AG04450 (cell line): Measurements from ENCODE around the gene SPAG5. TPM values are rescaled to one million over a fixed set of nuclear protein-coding genes. Genes with fewer than 3 reads are reported as not detected.

Experiments used
- CTCF ChIA-PET: fragments of 300-600, 350-600 bp; formaldehyde crosslinking; extraction: SDS; loops from one replicate; lab custom pipeline; 2022; ENCODE audit warnings: antibody characterized with exemption, inconsistent platforms; lab: Charles Lee
- POLR2A ChIA-PET: fragments of 350-600 bp; formaldehyde crosslinking; extraction: SDS; loops from one replicate; lab custom pipeline; 2021; ENCODE audit warnings: antibody characterized with exemption, inconsistent platforms; lab: Yijun Ruan, JAX
- DNase-seq: peaks from one replicate; pipeline ENCODE4 v3.0.0-alpha.2; 2011; ENCODE audit warnings: low read depth, low spot score
- H3K27ac ChIP-seq: one replicate; pipeline ENCODE4 v1.5.1; 2012; ENCODE audit warnings: low read depth, low read length, control low read depth
- H3K27me3 ChIP-seq: one replicate; pipeline ENCODE4 v1.6.0; 2012; ENCODE audit warnings: low read length; ENCODE audit not compliant: control insufficient read depth, insufficient read depth
- H3K4me3 ChIP-seq: 2 replicates; pipeline ENCODE4 v1.5.1; 2011; ENCODE audit warnings: mild to moderate bottlenecking, low read depth, low read length, control low read depth
- H3K9me3 ChIP-seq: 2 replicates; pipeline ENCODE4 v1.5.1; 2012; ENCODE audit warnings: low read length; ENCODE audit not compliant: control insufficient read depth, insufficient read depth
- polyA plus RNA-seq: library from polyadenylated mRNA; depleted of rRNA; stranded (reverse); fragments of >200 nt; gene quantifications from 2 replicates; pipeline ENCODE4 v1.2.3, GENCODE V29; 2011
- TF ChIP-seq, protein P1 (sequence below): IDR thresholded peaks from 2 replicates; pipeline ENCODE4 v1.5.1; 2011; ENCODE audit warnings: low read depth, low read length, control low read depth, inconsistent platforms

Gene SPAG5
- polyA plus RNA-seq, 1 experiment: 17.4 TPM

DNA sequence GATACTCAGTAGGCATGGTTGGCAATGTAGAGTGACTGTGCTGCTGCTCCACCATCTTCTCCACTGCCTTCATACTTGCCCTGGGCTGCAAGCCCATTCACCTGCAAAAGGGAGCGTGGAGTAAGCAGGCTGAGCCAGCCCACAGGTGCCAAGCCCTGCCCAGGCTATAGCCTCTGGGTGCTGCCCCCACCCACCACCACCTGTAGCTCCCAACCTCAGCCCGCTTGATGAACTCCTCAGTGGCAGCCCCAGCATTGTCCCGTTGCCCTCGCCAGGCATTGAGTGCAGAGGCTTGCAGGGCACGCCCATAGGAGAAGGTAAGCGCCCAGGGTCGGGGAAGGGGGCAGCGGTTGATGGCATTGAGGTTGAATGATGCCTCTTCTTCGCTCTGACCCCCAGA lies 25.3 kb downstream of the SPAG5 start:
- CTCF ChIA-PET: no interaction called here

GRCh38 chr17:28573040-28573380 lies 25.8 kb downstream of the SPAG5 start:
- ChIA-PET POLR2A (no interaction called here), CTCF (no interaction called here)
- DNase-seq: no peak

More for the DNA sequence above, 25.3 kb downstream of the SPAG5 start:
- H3K27ac ChIP-seq: no peak overlapping the region
- no peak overlapping the region for H3K4me3 ChIP-seq
- no peaks in the 10 kb centered on the region; the same call in 1 of the 2 replicates for H3K9me3 ChIP-seq
- DNase-seq: no peak
- no peaks in the 10 kb centered on the region for H3K27me3 ChIP-seq
- POLR2A ChIA-PET: no interaction called here
- TF ChIP-seq, protein P1, sequence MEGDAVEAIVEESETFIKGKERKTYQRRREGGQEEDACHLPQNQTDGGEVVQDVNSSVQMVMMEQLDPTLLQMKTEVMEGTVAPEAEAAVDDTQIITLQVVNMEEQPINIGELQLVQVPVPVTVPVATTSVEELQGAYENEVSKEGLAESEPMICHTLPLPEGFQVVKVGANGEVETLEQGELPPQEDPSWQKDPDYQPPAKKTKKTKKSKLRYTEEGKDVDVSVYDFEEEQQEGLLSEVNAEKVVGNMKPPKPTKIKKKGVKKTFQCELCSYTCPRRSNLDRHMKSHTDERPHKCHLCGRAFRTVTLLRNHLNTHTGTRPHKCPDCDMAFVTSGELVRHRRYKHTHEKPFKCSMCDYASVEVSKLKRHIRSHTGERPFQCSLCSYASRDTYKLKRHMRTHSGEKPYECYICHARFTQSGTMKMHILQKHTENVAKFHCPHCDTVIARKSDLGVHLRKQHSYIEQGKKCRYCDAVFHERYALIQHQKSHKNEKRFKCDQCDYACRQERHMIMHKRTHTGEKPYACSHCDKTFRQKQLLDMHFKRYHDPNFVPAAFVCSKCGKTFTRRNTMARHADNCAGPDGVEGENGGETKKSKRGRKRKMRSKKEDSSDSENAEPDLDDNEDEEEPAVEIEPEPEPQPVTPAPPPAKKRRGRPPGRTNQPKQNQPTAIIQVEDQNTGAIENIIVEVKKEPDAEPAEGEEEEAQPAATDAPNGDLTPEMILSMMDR: no peak

GRCh38 chr17:28572259-28573039 lies 26.4 kb downstream of the SPAG5 start:
- Histone ChIP-seq H3K9me3 (no peaks in the 10 kb centered on the region; the same call in 1 of the 2 replicates), H3K27me3 (no peaks in the 10 kb centered on the region), H3K27ac (no peak overlapping the region), H3K4me3 (no peak overlapping the region; the same call in 1 of the 2 replicates)
- TF ChIP-seq, protein P1: no peak
- ChIA-PET CTCF (interaction anchor here (1.0 kb wide), 1 partner anchor 25 kb away, joined by 3 read pairs; no protein-coding TSS in a partner anchor), POLR2A (interaction anchor here (0.9 to 1.9 kb wide), 3 partner anchors 11 to 21 kb away, joined by 3 to 10 read pairs (median 3); partner anchors contain the start of gene UNC119)
- no peak for DNase-seq

More at GRCh38 chr17:28573040-28573380, 25.8 kb downstream of the SPAG5 start:
- Histone ChIP-seq H3K4me3 (no peak overlapping the region), H3K27me3 (no peaks in the 10 kb centered on the region), H3K9me3 (no peaks in the 10 kb centered on the region; the same call in 1 of the 2 replicates), H3K27ac (no peak overlapping the region)
- TF ChIP-seq, protein P1: no peak

DNA sequence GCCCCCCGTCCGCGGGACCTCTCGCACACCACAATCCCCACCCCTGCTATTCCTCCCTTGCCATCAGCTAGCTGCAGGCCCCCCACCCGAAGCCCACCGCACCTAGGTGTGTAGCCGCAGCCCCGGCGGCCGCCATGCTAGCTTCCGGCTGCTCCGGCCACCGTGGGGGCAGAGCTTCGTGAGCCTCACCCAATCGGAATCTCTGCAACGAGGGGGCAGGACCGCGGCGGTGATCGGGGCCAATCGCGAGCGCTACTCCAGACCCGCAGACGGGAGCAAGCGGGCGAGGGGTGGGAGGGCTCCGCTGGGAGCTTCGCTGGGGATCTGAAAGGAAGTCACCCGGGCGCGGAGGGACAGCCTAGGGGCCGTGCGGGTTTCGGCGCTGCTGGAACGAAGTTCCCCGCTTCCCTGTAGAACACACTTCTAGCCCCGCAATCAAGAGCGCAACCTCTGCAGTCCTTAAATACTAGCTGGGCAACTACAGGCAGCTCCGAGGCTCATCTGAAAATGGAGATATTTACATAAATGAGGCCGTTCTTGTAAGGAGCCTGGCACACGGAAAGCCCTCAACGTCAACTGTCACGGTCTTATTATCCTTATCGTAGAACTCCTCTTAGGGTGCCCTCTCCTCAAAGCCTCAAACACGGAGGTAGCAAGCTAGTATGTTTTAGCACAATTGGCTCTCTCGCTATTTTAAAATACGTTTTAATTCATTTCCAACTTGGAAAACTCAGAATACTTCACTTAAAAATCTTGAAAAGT lies 27.3 kb downstream of the SPAG5 start, which contains the start of gene PIGS:
Gene PIGS (minus strand): TSS at position 164 of the 762 bp plus-strand sequence. CDS start 28 bp downstream, at position 136.
- H3K9me3 ChIP-seq: no peaks in the 10 kb centered on the region; the same call in 1 of the 2 replicates
- DNase-seq: peak; percentile 66
- no peak within 1 kb of the TSS for H3K27ac ChIP-seq
- peak within 1 kb of the TSS; percentile 99 for H3K4me3 ChIP-seq
- TF ChIP-seq, protein P1: no peak
- no peaks in the 10 kb centered on the region for H3K27me3 ChIP-seq
- CTCF ChIA-PET: interaction anchor here (1.0 kb wide), 1 partner anchor 24 kb away, joined by 3 read pairs; no protein-coding TSS in a partner anchor
- POLR2A ChIA-PET: interaction anchor here (0.9 to 1.9 kb wide), 4 partner anchors 10 to 74 kb away, joined by 3 to 10 read pairs (median 3); partner anchors contain the start of genes BLTP2 and UNC119
